ENCODE results near the gene ARPC1A.

Gene ARPC1A

DNA sequence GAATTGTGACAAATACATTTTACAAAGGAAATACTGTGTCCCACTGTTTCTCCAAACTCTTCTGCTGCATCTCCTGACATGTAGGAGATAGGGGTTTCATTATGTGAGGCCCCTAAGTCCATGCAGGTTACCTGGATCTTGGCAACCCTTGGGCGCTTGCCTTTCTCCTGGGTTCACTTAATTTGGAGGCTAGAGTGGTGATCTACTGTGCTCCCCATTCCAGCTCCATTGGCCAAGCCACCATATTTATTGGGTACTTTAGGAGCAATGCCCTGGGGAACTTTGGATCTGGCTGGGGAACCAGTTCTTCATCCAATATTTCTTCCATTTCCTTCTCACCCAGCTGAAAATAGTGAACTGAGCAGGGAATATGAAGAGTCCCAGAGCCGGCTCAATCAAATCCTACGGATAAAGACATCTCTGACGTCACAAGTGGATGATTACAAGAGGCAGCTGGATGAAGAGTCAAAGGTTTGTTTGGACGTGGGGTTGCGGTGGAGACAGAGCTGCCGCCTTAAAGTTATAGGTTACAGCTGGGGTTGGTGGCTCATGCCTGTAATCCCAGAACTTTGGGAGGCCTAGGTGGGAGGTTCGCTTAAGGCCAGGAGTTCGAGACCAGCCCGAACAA, 34.6 kb upstream of the ARPC1A start:
- Histone ChIP-seq H3K4me3 (ENCODE audit: low read depth, low read length) (no peak overlapping the region), H3K36me3 (ENCODE audit: control insufficient read depth, insufficient read depth, low read length) (no peaks in the 10 kb centered on the region), H3K79me2 (no peaks in the 10 kb centered on the region), H2AFZ (no peak overlapping the region), H3K9ac (no peak overlapping the region), H3K4me2 (ENCODE audit: low read length) (no peak overlapping the region), H3K27me3 (ENCODE audit: control insufficient read depth, insufficient read depth, low read length) (no peaks in the 10 kb centered on the region), H3K27ac (no peak overlapping the region), H3K4me1 (no peaks in the 10 kb centered on the region), H3K9me3 (ENCODE audit: control insufficient read depth, low read length) (no peaks in the 10 kb centered on the region)
- TF ChIP-seq, protein P1, sequence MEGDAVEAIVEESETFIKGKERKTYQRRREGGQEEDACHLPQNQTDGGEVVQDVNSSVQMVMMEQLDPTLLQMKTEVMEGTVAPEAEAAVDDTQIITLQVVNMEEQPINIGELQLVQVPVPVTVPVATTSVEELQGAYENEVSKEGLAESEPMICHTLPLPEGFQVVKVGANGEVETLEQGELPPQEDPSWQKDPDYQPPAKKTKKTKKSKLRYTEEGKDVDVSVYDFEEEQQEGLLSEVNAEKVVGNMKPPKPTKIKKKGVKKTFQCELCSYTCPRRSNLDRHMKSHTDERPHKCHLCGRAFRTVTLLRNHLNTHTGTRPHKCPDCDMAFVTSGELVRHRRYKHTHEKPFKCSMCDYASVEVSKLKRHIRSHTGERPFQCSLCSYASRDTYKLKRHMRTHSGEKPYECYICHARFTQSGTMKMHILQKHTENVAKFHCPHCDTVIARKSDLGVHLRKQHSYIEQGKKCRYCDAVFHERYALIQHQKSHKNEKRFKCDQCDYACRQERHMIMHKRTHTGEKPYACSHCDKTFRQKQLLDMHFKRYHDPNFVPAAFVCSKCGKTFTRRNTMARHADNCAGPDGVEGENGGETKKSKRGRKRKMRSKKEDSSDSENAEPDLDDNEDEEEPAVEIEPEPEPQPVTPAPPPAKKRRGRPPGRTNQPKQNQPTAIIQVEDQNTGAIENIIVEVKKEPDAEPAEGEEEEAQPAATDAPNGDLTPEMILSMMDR (IDR thresholded peaks at IDR 0.05), result no peak

DNA sequence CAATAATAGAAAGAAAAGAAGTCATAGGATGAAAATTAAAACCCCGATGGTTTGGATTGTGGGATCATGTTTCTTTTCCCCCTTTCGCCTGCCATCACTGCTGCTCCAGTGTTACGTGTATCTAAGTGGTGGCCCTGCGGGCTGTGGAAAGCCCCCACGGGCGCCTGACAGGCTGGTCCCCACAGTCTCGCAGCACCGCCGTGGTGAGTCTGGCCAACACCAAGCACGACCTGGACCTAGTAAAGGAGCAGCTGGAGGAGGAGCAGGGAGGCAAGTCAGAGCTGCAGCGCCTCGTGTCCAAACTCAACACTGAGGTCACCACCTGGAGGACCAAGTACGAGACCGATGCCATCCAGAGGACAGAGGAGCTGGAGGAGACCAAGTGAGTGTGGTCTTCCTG, 33.6 kb upstream of the ARPC1A start:
- Histone ChIP-seq H3K4me3 (ENCODE audit: low read depth, low read length) (no peak overlapping the region), H3K79me2 (no peaks in the 10 kb centered on the region)

DNA sequence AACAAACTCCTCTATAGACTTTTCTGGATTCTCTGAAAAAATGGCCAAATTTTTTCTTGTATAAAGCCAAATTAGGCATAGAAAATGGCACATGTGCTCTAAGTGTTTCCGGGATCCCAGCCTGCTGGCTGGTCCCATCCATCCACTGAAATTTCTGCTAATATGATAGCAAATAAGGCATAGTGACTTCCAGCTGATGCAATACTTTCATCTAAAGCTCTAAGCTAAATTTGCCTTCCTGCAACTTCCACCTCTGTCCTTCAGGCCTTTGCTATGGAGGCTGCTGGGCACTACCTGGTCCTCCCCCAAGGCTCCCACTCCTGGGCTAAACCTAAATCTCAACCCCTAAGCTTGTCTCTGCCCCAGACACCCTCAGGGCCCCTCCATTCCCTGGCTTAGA, 32.5 kb upstream of the ARPC1A start:
- H3K4me3 ChIP-seq (ENCODE audit: low read depth, low read length), result no peak overlapping the region
- no peaks in the 10 kb centered on the region for H3K27me3 ChIP-seq (ENCODE audit: control insufficient read depth, insufficient read depth, low read length)
- no peak overlapping the region for H3K27ac ChIP-seq
- H3K36me3 ChIP-seq (ENCODE audit: control insufficient read depth, insufficient read depth, low read length), result no peaks in the 10 kb centered on the region
- no peak overlapping the region for H3K9ac ChIP-seq
- no peak overlapping the region for H3K4me2 ChIP-seq (ENCODE audit: low read length)
- H3K9me3 ChIP-seq (ENCODE audit: control insufficient read depth, low read length), result no peaks in the 10 kb centered on the region
- no peak overlapping the region for H2AFZ ChIP-seq
- TF ChIP-seq, protein P1 (IDR thresholded peaks at IDR 0.05), result no peak
- no peaks in the 10 kb centered on the region for H3K4me1 ChIP-seq
- H3K79me2 ChIP-seq, result no peaks in the 10 kb centered on the region

More for the DNA sequence above, 33.6 kb upstream of the ARPC1A start:
- Histone ChIP-seq H2AFZ (no peak overlapping the region), H3K27ac (no peak overlapping the region), H3K4me1 (no peaks in the 10 kb centered on the region), H3K9ac (no peak overlapping the region), H3K4me2 (ENCODE audit: low read length) (no peak overlapping the region), H3K36me3 (ENCODE audit: control insufficient read depth, insufficient read depth, low read length) (no peaks in the 10 kb centered on the region), H3K27me3 (ENCODE audit: control insufficient read depth, insufficient read depth, low read length) (no peaks in the 10 kb centered on the region), H3K9me3 (ENCODE audit: control insufficient read depth, low read length) (no peaks in the 10 kb centered on the region)
- TF ChIP-seq, protein P1 (IDR thresholded peaks at IDR 0.05), result no peak

DNA sequence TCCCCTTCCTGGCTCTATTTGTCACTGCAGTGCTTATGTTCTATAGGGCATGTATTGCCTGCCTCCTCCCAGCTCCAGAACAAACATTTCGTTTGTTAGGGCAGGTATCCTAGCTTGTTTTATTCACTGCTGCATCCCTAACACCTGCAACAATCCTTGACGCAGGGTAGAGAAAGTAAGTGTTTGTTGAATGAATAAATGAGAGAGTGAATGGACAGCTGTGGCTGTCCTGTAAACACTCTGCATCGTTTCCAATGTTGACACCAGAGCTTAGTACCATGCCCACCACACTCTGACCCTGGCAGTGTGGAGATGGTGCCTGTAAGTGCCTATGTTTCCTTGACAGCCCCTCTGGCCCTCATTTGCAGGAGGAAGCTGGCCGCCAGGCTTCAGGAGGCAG, 32.0 kb upstream of the ARPC1A start:
- Histone ChIP-seq H3K79me2 (no peaks in the 10 kb centered on the region), H3K27ac (no peak overlapping the region), H3K4me3 (ENCODE audit: low read depth, low read length) (no peak overlapping the region), H3K9me3 (ENCODE audit: control insufficient read depth, low read length) (no peaks in the 10 kb centered on the region), H3K27me3 (ENCODE audit: control insufficient read depth, insufficient read depth, low read length) (no peaks in the 10 kb centered on the region), H3K4me2 (ENCODE audit: low read length) (no peak overlapping the region), H3K36me3 (ENCODE audit: control insufficient read depth, insufficient read depth, low read length) (no peaks in the 10 kb centered on the region), H3K9ac (no peak overlapping the region), H3K4me1 (no peaks in the 10 kb centered on the region), H2AFZ (no peak overlapping the region)
- TF ChIP-seq, protein P1 (IDR thresholded peaks at IDR 0.05), result no peak

DNA sequence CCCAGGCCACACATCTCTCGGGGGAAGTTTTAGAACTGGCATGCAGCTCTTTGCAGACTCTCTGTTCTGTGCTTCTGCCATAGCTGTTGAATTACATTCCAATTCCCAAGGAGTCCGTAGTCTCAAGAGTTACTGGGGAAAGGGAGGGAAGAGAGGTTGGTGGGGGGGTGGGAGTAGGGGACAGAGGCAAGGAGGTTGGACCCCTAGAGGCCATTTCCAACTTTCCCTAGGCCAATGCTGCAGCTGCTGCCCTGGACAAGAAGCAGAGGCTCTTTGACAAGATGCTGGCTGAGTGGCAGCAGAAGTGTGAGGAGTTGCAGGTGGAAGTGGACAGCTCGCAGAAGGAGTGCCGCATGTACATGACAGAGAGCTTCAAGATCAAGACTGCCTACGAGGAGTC, 29.2 kb upstream of the ARPC1A start:
- Histone ChIP-seq H3K9me3 (ENCODE audit: control insufficient read depth, low read length) (no peaks in the 10 kb centered on the region), H3K27ac (no peak overlapping the region), H3K79me2 (no peaks in the 10 kb centered on the region), H3K4me3 (ENCODE audit: low read depth, low read length) (no peak overlapping the region), H3K4me1 (no peaks in the 10 kb centered on the region), H3K27me3 (ENCODE audit: control insufficient read depth, insufficient read depth, low read length) (no peaks in the 10 kb centered on the region), H2AFZ (no peak overlapping the region), H3K9ac (no peak overlapping the region), H3K36me3 (ENCODE audit: control insufficient read depth, insufficient read depth, low read length) (no peaks in the 10 kb centered on the region), H3K4me2 (ENCODE audit: low read length) (no peak overlapping the region)
- TF ChIP-seq, protein P1 (IDR thresholded peaks at IDR 0.05), result no peak

Measured in parathyroid adenoma (tissue), 2 donors.